ENCODE data around the gene SLC22A17. TPM values are rescaled to one million over a fixed set of nuclear protein-coding genes. Genes with fewer than 3 reads are reported as not detected.
A peak's percentile ranks its signal among the peaks of the same experiment; 100 is the strongest.

The SLC22A17 gene
- total and polyA plus RNA-seq, 2 of the 13 experiments (the other 11 are each of a cell fraction or from before 2014, with no cell fraction given), result 0.95 to 1.1 TPM

DNA sequence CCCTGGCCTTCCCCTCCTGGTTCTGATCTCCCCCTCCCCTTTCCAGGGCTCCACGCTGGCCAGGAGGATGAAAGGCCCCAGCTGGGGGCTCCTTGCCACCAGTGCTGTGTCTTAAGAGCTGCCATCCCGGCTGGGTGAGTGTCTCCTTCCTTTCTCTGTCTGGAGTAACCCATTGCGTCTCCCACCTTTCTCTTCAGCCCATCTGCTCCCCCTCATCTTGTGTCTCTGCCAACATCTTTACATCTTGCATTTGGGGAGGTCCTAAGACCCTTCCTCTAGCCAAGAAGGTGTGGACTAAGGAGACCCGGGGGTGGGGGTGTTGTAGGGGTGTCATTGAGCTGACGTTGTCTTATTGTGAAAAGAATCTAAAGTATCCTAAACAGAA, 45.5 kb downstream of the SLC22A17 start (continued):
- TF ChIP-seq, protein P1, sequence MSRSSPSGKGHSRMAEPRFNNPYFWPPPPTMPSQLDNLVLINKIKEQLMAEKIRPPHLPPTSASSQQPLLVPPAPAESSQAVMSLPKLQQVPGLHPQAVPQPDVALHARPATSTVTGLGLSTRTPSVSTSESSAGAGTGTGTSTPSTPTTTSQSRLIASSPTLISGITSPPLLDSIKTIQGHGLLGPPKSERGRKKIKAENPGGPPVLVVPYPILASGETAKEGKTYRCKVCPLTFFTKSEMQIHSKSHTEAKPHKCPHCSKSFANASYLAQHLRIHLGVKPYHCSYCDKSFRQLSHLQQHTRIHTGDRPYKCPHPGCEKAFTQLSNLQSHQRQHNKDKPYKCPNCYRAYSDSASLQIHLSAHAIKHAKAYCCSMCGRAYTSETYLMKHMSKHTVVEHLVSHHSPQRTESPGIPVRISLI (CRISPR knock-in tag; IDR thresholded peaks at IDR 0.05; ENCODE audit: borderline replicate concordance), result no peak
- TF ChIP-seq ZSCAN9 (CRISPR knock-in tag; IDR thresholded peaks at IDR 0.05; ENCODE audit: borderline replicate concordance), result no peak
- 0 out of 2 replicates have a peak, but pooled peaks have one; percentile 12 for TF ChIP-seq ZNF839 (CRISPR knock-in tag; IDR thresholded peaks at IDR 0.05; ENCODE audit: borderline replicate concordance)
- no peak for TF ChIP-seq BHLHE40 (IDR thresholded peaks at IDR 0.05; ENCODE audit: low read length)

DNA sequence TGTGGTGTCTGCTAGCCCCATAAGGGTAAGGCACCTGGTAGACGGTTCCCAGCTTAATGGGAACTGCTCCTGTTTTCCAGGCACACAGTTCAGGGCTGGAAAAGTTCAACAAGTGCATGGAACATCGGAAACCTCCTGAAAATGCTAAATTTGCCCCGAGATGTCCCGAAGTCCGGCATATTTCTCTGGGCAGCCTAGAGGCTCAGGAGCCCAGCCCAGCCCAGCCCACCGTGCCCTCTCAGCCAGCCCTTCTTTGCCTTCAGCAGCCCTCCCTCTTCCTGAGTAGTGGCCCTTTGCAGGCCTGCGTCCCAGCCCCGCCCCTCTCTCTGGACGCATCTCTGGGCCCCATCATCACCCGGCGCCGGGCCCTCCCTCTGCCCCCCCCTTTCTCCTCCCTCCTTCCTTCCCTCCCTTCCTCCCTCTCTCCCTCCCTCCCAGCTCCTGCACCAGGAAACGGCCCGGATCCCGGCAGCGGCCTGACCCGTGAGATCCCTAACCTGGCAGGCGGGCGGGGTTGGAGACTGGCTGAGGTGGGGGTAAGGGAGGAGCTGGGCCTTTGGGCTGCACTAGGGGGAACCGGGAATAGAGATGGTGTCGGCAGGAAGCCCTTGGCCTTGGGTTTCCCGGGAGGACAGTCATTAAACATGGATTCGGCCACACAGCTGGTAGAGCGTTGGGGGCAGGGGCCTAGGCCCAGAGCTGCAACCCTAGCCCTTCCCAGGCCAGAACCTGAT, 46.1 kb downstream of the SLC22A17 start, which contains the start of gene BCL2L2:
Gene BCL2L2 (plus strand): TSS at position 422 of the 734 bp plus-strand sequence. CDS start 935 bp downstream, outside the sequence.
- Histone ChIP-seq H3K27ac (ENCODE audit: extremely low read length, insufficient read depth, low read length) (peak within 1 kb of the TSS; percentile 87), H2AFZ (ENCODE audit: low read length) (peak within 1 kb of the TSS; percentile 90), H3K4me1 (ENCODE audit: insufficient read depth, low read length) (peaks cover 60% of the 10 kb centered on the region), H3K4me2 (ENCODE audit: low read depth, low read length) (peak within 1 kb of the TSS; percentile 96), H3K9me3 (ENCODE audit: low read length) (no peaks in the 10 kb centered on the region), H3K36me3 (replicated peaks in 1 of 2; ENCODE audit: control insufficient read depth in 1 of 2, insufficient read depth in 2 of 2, low read length in 2 of 2) (peaks cover 27 to 35% of the 10 kb centered on the region in 2 experiments), H3K4me3 (replicated peaks in 1 of 3; ENCODE audit: insufficient read depth in 1 of 3, low read depth in 2 of 3, low read length in 3 of 3) (peak within 1 kb of the TSS; percentile 95 to 99 (median 96)), H4K20me1 (ENCODE audit: insufficient read depth, low read length) (no peaks in the 10 kb centered on the region), H3K9ac (ENCODE audit: insufficient read depth, low read depth, low read length) (peak within 1 kb of the TSS; percentile 99), H3K27me3 (ENCODE audit: control insufficient read depth in 1 of 2, insufficient read depth in 2 of 2, low read length in 2 of 2) (no peaks in the 10 kb centered on the region; a peak in 1 of 5 replicates), H3K79me2 (ENCODE audit: insufficient read depth, low read length) (peaks cover 34% of the 10 kb centered on the region)
- 1% methylated on average over 24 of the region's 24 CpGs for WGBS (ENCODE audit: low lambda C conversion rate)
- ATAC-seq (peak; percentile 76), FAIRE-seq (peak; percentile 83), DNase-seq (ENCODE audit: low spot score) (peak; percentile 98)
- ChIA-PET CTCF (ENCODE audit: low intra/inter-chr PET ratio, low total read pairs) (interaction anchor here (1.3 kb wide), 1 partner anchor 15 kb away, joined by 4 read pairs; the partner anchor contains the start of gene PABPN1), POLR2A (interaction anchor here (0.6 to 18.7 kb wide), 39 partner anchors 12 to 1530 kb away, joined by 3 to 1053 read pairs (median 4); partner anchors contain the start of genes ACIN1, C14orf119, CBLN3 and CHMP4A)
- intact Hi-C loops (cut with micrococcal nuclease; ENCODE audit: unreplicated experiment), result loop anchor here (1.0 to 10.0 kb wide), 4 partner anchors 15 to 988 kb away; partner anchors contain the start of genes AJUBA, DCAF11, DHRS1 and NOP9
- in situ Hi-C loops (cut with HindIII; ENCODE audit: extremely low pct_ligation_motif_present, low pct_unique_long_range_greater_than_20kb), result loop anchor here (25.0 kb wide), 1 partner anchor 831 kb away; the partner anchor contains the start of genes EMC9, FITM1, PSME1 and PSME2
- no TSS peak for BruUV-seq (replicated peaks)
- TF ChIP-seq CBX1 (IDR thresholded peaks at IDR 0.05; ENCODE audit: low read depth) (peak; percentile 97), ZNF501 (CRISPR knock-in tag; IDR thresholded peaks at IDR 0.05) (no peak), SMAD3 (CRISPR knock-in tag; IDR thresholded peaks at IDR 0.05) (peak; percentile 54), ZNF720 (CRISPR knock-in tag; IDR thresholded peaks at IDR 0.05) (peak; percentile 28; the same call in 1 of the 2 replicates), NCOA2 (CRISPR knock-in tag; IDR thresholded peaks at IDR 0.05) (peak; percentile 71), HOXD1 (CRISPR knock-in tag; IDR thresholded peaks at IDR 0.05) (no peak; the same call in 1 of the 2 replicates), PAWR (CRISPR knock-in tag; IDR thresholded peaks at IDR 0.05; ENCODE audit: borderline replicate concordance) (peak; percentile 69; the same call in 1 of the 2 replicates), NR2F6 (IDR thresholded peaks at IDR 0.05) (peak; percentile 10; the same call in 1 of the 2 replicates), NR2F6 (CRISPR knock-in tag; IDR thresholded peaks at IDR 0.05) (peak; percentile 85)
- TF ChIP-seq, protein P2, sequence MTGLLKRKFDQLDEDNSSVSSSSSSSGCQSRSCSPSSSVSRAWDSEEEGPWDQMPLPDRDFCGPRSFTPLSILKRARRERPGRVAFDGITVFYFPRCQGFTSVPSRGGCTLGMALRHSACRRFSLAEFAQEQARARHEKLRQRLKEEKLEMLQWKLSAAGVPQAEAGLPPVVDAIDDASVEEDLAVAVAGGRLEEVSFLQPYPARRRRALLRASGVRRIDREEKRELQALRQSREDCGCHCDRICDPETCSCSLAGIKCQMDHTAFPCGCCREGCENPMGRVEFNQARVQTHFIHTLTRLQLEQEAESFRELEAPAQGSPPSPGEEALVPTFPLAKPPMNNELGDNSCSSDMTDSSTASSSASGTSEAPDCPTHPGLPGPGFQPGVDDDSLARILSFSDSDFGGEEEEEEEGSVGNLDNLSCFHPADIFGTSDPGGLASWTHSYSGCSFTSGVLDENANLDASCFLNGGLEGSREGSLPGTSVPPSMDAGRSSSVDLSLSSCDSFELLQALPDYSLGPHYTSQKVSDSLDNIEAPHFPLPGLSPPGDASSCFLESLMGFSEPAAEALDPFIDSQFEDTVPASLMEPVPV (CRISPR knock-in tag; IDR thresholded peaks at IDR 0.05), result peak; percentile 86
- TF ChIP-seq, protein P3, sequence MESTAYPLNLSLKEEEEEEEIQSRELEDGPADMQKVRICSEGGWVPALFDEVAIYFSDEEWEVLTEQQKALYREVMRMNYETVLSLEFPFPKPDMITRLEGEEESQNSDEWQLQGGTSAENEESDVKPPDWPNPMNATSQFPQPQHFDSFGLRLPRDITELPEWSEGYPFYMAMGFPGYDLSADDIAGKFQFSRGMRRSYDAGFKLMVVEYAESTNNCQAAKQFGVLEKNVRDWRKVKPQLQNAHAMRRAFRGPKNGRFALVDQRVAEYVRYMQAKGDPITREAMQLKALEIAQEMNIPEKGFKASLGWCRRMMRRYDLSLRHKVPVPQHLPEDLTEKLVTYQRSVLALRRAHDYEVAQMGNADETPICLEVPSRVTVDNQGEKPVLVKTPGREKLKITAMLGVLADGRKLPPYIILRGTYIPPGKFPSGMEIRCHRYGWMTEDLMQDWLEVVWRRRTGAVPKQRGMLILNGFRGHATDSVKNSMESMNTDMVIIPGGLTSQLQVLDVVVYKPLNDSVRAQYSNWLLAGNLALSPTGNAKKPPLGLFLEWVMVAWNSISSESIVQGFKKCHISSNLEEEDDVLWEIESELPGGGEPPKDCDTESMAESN (CRISPR knock-in tag; conservative IDR thresholded peaks at IDR 0.05), result peak; percentile 89; the same call in 1 of the 2 replicates
- TF ChIP-seq, protein P4, sequence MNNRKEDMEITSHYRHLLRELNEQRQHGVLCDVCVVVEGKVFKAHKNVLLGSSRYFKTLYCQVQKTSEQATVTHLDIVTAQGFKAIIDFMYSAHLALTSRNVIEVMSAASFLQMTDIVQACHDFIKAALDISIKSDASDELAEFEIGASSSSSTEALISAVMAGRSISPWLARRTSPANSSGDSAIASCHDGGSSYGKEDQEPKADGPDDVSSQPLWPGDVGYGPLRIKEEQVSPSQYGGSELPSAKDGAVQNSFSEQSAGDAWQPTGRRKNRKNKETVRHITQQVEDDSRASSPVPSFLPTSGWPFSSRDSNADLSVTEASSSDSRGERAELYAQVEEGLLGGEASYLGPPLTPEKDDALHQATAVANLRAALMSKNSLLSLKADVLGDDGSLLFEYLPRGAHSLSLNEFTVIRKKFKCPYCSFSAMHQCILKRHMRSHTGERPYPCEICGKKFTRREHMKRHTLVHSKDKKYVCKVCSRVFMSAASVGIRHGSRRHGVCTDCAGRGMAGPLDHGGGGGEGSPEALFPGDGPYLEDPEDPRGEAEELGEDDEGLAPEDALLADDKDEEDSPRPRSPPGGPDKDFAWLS (CRISPR knock-in tag; IDR thresholded peaks at IDR 0.05; ENCODE audit: borderline replicate concordance), result peak; percentile 46; the same call in 1 of the 2 replicates
